ENCODE results near the gene SENP7. TPM values are rescaled to one million over a fixed set of nuclear protein-coding genes. Genes with fewer than 3 reads are reported as not detected.

SENP7 gene
- polyA plus RNA-seq, 1 of the 3 experiments (the other 2 are of a cell fraction), result 2.7 TPM

DNA sequence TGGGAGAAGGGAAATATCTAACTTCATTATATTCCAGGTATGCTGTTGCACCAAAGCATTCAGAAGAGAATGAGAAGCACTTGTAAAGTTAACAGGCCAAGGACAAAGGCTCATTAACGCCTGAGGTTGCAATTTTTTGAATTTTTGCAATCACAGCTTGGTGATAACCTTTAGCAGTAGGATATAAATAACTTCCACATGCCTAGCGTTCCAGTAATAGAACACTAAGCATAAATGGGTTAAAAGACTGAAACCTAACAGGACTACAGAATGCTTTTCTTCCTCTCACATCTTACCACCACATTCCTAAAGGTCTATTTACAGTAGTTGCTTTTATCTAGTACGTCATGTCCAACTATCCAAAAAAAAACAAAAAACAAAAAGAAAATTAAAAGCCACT, 135.2 kb downstream of the SENP7 start:
- 80% methylated on average over 3 of the region's 3 CpGs for WGBS (ENCODE audit: low lambda C conversion rate)
- Histone ChIP-seq H3K36me3 (replicated peaks in 1 of 2; ENCODE audit: control insufficient read depth in 1 of 2, insufficient read depth in 2 of 2, low read length in 1 of 2) (peaks cover 0 to 24% of the 10 kb centered on the region in 2 experiments), H3F3A (replicated peaks; ENCODE audit: insufficient read depth) (peaks cover 10% of the 10 kb centered on the region), H3K79me2 (ENCODE audit: insufficient read depth) (no peaks in the 10 kb centered on the region), H3K27me3 (ENCODE audit: insufficient read depth) (no peaks in the 10 kb centered on the region), H3K9ac (no peak overlapping the region), H3K4me1 (ENCODE audit: control insufficient read depth in 1 of 2, insufficient read depth in 2 of 2, low read depth in 1 of 2, low read length in 1 of 2) (no peaks in the 10 kb centered on the region), H3K9me3 (peaks cover 17% of the 10 kb centered on the region), H3K9me2 (no peaks in the 10 kb centered on the region), H3K4me3 (ENCODE audit: low read depth in 2 of 2, low read length in 1 of 2) (no peak overlapping the region), H3K4me2 (no peak overlapping the region), H4K20me1 (ENCODE audit: insufficient read depth) (no peaks in the 10 kb centered on the region), H3K27ac (ENCODE audit: low read depth in 2 of 2, low read length in 1 of 2) (no peak overlapping the region), H2AFZ (ENCODE audit: low read depth) (no peak overlapping the region)
- ChIA-PET POLR2A (no interaction called here), CTCF (interaction anchor here (0.6 kb wide), 1 partner anchor 60 kb away, joined by 3 read pairs; no protein-coding TSS in a partner anchor)
- TF ChIP-seq FOSL2 (IDR thresholded peaks at IDR 0.05; ENCODE audit: borderline replicate concordance, low read depth) (no peak), RXRA (IDR thresholded peaks at IDR 0.05; ENCODE audit: borderline replicate concordance, low read depth) (no peak), TAF1 (IDR thresholded peaks at IDR 0.05; ENCODE audit: borderline replicate concordance, low read depth, low read length) (no peak), EP300 (IDR thresholded peaks at IDR 0.05; ENCODE audit: borderline replicate concordance in 1 of 2, low read depth in 1 of 2, low read length in 1 of 2) (no peak), RCOR1 (IDR thresholded peaks at IDR 0.05; ENCODE audit: low read length) (no peak), MXI1 (IDR thresholded peaks at IDR 0.05; ENCODE audit: low read depth, low read length) (no peak), FOXJ3 (CRISPR knock-in tag; IDR thresholded peaks at IDR 0.05) (no peak), GATA2 (CRISPR knock-in tag; IDR thresholded peaks at IDR 0.05) (no peak), GABPA (IDR thresholded peaks at IDR 0.05; ENCODE audit: low read depth) (no peak), SIN3A (IDR thresholded peaks at IDR 0.05; ENCODE audit: borderline replicate concordance, low read depth, low read length) (no peak), EZH2phosphoT487 (IDR thresholded peaks at IDR 0.05; ENCODE audit: borderline replicate concordance, low read depth) (no peak), POLR2AphosphoS5 (IDR thresholded peaks at IDR 0.05; ENCODE audit: low read depth, low read length) (no peak), JUND (IDR thresholded peaks at IDR 0.05) (no peak), TEAD4 (IDR thresholded peaks at IDR 0.05; ENCODE audit: borderline replicate concordance, insufficient read depth) (no peak)
- TF ChIP-seq, protein P1, sequence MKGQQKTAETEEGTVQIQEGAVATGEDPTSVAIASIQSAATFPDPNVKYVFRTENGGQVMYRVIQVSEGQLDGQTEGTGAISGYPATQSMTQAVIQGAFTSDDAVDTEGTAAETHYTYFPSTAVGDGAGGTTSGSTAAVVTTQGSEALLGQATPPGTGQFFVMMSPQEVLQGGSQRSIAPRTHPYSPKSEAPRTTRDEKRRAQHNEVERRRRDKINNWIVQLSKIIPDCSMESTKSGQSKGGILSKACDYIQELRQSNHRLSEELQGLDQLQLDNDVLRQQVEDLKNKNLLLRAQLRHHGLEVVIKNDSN (IDR thresholded peaks at IDR 0.05; ENCODE audit: borderline replicate concordance, low read depth), result no peak
- TF ChIP-seq, protein P2, sequence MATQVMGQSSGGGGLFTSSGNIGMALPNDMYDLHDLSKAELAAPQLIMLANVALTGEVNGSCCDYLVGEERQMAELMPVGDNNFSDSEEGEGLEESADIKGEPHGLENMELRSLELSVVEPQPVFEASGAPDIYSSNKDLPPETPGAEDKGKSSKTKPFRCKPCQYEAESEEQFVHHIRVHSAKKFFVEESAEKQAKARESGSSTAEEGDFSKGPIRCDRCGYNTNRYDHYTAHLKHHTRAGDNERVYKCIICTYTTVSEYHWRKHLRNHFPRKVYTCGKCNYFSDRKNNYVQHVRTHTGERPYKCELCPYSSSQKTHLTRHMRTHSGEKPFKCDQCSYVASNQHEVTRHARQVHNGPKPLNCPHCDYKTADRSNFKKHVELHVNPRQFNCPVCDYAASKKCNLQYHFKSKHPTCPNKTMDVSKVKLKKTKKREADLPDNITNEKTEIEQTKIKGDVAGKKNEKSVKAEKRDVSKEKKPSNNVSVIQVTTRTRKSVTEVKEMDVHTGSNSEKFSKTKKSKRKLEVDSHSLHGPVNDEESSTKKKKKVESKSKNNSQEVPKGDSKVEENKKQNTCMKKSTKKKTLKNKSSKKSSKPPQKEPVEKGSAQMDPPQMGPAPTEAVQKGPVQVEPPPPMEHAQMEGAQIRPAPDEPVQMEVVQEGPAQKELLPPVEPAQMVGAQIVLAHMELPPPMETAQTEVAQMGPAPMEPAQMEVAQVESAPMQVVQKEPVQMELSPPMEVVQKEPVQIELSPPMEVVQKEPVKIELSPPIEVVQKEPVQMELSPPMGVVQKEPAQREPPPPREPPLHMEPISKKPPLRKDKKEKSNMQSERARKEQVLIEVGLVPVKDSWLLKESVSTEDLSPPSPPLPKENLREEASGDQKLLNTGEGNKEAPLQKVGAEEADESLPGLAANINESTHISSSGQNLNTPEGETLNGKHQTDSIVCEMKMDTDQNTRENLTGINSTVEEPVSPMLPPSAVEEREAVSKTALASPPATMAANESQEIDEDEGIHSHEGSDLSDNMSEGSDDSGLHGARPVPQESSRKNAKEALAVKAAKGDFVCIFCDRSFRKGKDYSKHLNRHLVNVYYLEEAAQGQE (IDR thresholded peaks at IDR 0.05; ENCODE audit: low read depth, low read length), result no peak
- TF ChIP-seq, protein P3, sequence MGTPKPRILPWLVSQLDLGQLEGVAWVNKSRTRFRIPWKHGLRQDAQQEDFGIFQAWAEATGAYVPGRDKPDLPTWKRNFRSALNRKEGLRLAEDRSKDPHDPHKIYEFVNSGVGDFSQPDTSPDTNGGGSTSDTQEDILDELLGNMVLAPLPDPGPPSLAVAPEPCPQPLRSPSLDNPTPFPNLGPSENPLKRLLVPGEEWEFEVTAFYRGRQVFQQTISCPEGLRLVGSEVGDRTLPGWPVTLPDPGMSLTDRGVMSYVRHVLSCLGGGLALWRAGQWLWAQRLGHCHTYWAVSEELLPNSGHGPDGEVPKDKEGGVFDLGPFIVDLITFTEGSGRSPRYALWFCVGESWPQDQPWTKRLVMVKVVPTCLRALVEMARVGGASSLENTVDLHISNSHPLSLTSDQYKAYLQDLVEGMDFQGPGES (IDR thresholded peaks at IDR 0.05; ENCODE audit: low read depth, low read length), result no peak
- TF ChIP-seq, protein P4, sequence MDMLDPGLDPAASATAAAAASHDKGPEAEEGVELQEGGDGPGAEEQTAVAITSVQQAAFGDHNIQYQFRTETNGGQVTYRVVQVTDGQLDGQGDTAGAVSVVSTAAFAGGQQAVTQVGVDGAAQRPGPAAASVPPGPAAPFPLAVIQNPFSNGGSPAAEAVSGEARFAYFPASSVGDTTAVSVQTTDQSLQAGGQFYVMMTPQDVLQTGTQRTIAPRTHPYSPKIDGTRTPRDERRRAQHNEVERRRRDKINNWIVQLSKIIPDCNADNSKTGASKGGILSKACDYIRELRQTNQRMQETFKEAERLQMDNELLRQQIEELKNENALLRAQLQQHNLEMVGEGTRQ (IDR thresholded peaks at IDR 0.05; ENCODE audit: borderline replicate concordance, low read depth, low read length), result no peak
- TF ChIP-seq, protein P5, sequence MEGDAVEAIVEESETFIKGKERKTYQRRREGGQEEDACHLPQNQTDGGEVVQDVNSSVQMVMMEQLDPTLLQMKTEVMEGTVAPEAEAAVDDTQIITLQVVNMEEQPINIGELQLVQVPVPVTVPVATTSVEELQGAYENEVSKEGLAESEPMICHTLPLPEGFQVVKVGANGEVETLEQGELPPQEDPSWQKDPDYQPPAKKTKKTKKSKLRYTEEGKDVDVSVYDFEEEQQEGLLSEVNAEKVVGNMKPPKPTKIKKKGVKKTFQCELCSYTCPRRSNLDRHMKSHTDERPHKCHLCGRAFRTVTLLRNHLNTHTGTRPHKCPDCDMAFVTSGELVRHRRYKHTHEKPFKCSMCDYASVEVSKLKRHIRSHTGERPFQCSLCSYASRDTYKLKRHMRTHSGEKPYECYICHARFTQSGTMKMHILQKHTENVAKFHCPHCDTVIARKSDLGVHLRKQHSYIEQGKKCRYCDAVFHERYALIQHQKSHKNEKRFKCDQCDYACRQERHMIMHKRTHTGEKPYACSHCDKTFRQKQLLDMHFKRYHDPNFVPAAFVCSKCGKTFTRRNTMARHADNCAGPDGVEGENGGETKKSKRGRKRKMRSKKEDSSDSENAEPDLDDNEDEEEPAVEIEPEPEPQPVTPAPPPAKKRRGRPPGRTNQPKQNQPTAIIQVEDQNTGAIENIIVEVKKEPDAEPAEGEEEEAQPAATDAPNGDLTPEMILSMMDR (IDR thresholded peaks at IDR 0.05), result no peak
- DNase-seq, result no peak

All from SK-N-SH (cell line).